ENCODE results near the gene PATJ. TPM values are rescaled to one million over a fixed set of nuclear protein-coding genes. Genes with fewer than 3 reads are reported as not detected.
"Not testable (repeated sequence)": the region's sequence is repeated elsewhere in the genome, so short reads cannot be mapped to it uniquely, and the experiment has no call there.

The PATJ gene
- total and polyA plus RNA-seq, 8 donors = 14.8 to 45.4 (median 27.9) TPM

GRCh38 chr1:61711969-61712368 lies 30.3 kb upstream of the PATJ start:
- Histone ChIP-seq H3K36me3 (no peaks in the 10 kb centered on the region), H3K4me1 (peaks cover 0 to 6% (median 0%) of the 10 kb centered on the region in 3 donors), H3K27me3 (no peaks in the 10 kb centered on the region), H3K9me3 (no peaks in the 10 kb centered on the region), H3K27ac (no peak overlapping the region), H3K4me3 (no peak overlapping the region)
- FAIRE-seq (no peak), DNase-seq (no peak), ATAC-seq (no peak)
- TF ChIP-seq, protein P1, sequence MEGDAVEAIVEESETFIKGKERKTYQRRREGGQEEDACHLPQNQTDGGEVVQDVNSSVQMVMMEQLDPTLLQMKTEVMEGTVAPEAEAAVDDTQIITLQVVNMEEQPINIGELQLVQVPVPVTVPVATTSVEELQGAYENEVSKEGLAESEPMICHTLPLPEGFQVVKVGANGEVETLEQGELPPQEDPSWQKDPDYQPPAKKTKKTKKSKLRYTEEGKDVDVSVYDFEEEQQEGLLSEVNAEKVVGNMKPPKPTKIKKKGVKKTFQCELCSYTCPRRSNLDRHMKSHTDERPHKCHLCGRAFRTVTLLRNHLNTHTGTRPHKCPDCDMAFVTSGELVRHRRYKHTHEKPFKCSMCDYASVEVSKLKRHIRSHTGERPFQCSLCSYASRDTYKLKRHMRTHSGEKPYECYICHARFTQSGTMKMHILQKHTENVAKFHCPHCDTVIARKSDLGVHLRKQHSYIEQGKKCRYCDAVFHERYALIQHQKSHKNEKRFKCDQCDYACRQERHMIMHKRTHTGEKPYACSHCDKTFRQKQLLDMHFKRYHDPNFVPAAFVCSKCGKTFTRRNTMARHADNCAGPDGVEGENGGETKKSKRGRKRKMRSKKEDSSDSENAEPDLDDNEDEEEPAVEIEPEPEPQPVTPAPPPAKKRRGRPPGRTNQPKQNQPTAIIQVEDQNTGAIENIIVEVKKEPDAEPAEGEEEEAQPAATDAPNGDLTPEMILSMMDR (IDR thresholded peaks at IDR 0.05) = no peak
- intact Hi-C loops (cut with DNase I) = no loop called here

- H3K27ac ChIP-seq; H3K9me3 ChIP-seq; ATAC-seq; H3K27me3 ChIP-seq; H3K4me3 ChIP-seq; DNase-seq; FAIRE-seq; intact Hi-C loops (cut with DNase I); H3K36me3 ChIP-seq: not testable (repeated sequence)
- H3K4me1 ChIP-seq = peaks cover 0 to 14% (median 3%) of the 10 kb centered on the region in 3 donors
- WGBS, 2 donors = 94 to 96% methylated on average over 8 of the region's 8 CpGs
These were observed 23.1 kb upstream of the PATJ start for GRCh38 chr1:61718996-61719663.

GRCh38 chr1:61724506-61724812 lies 17.8 kb upstream of the PATJ start:
- peak overlapping the region; percentile 77 to 98 (median 84) for H3K4me3 ChIP-seq
- H3K36me3 ChIP-seq = no peaks in the 10 kb centered on the region
- peaks cover 0 to 19% (median 3%) of the 10 kb centered on the region in 3 donors for H3K4me1 ChIP-seq
- H3K27me3 ChIP-seq = no peaks in the 10 kb centered on the region
- TF ChIP-seq, protein P1 (IDR thresholded peaks at IDR 0.05) = no peak
- DNase-seq = no peak
- H3K9me3 ChIP-seq = no peaks in the 10 kb centered on the region
- no peak for FAIRE-seq
- intact Hi-C loops (cut with DNase I) = no loop called here
- H3K27ac ChIP-seq = peak overlapping the region; percentile 62 to 86 (median 78)
- peak in 1 of 4 donors; percentile 1 for ATAC-seq
- 0% methylated on average over 3 of the region's 3 CpGs for WGBS, 2 donors

- Histone ChIP-seq H3K4me1 (peaks cover 0 to 19% (median 3%) of the 10 kb centered on the region in 3 donors), H3K36me3 (no peaks in the 10 kb centered on the region), H3K4me3 (peak within 1 kb of the TSS; percentile 77 to 98 (median 84)), H3K27ac (peak within 1 kb of the TSS; percentile 62 to 86 (median 78)), H3K27me3 (no peaks in the 10 kb centered on the region), H3K9me3 (no peaks in the 10 kb centered on the region)
- intact Hi-C loops (cut with DNase I) = no loop called here
- TF ChIP-seq, protein P1 (IDR thresholded peaks at IDR 0.05) = no peak
- FAIRE-seq (no peak), DNase-seq (peak; percentile 83 to 94 (median 87)), ATAC-seq (peak; percentile 99 to 100 (median 100))
- WGBS, 2 donors = 0% methylated on average over 45 of the region's 45 CpGs
These were observed 17.2 kb upstream of the PATJ start, which contains the start of gene TM2D1 for GRCh38 chr1:61724813-61725694. TSS of gene TM2D1 (minus strand) at chr1:61725141. CDS start at chr1:61725120, 21 bp downstream.

DNA sequence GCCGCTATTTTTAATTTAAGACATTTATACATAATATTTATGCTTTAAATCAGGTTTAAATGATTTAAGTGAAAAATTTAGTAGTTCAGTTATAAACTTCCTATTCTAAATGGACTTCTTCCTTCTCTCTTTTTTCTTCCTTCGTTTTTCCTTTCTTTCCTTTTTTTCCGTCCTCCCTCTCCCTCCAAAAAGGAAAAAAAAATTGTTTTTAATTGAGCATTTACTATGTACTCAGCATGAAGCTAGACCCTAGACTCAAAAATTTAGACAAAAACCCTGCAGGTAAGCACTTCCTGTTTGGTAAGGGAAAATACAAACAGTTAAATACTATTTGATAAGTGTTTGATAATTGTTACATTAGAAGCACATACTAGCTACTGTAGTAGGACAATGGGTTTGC lies 14.7 kb upstream of the PATJ start:
- H3K27me3 ChIP-seq = no peaks in the 10 kb centered on the region
- FAIRE-seq (no peak), DNase-seq (no peak), ATAC-seq (no peak)
- WGBS, 2 donors = 60 to 79% methylated on average over 3 of the region's 3 CpGs
- H3K9me3 ChIP-seq = no peaks in the 10 kb centered on the region
- H3K4me1 ChIP-seq = peaks cover 0 to 19% (median 3%) of the 10 kb centered on the region in 3 donors
- H3K27ac ChIP-seq = no peak overlapping the region
- TF ChIP-seq, protein P1 (IDR thresholded peaks at IDR 0.05) = no peak
- intact Hi-C loops (cut with DNase I) = no loop called here
- H3K4me3 ChIP-seq = no peak overlapping the region
- no peaks in the 10 kb centered on the region for H3K36me3 ChIP-seq

DNA sequence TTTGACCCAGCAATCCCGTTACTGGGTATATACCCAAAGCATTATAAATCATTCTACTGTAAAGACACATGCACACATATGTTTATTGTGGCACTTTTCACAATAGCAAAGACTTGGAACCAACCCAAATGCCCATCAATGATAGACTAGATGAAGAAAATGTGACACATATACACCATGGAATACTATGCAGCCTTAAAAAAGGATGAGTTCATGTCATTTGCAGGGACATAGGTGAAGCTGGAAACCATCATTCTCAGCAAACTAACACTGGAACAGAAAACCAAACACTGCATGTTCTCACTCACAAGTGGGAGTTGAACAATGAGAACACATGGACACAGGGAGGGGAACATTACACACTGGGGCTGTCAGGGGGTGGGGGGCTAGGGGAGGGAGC lies 11.6 kb upstream of the PATJ start:
- DNase-seq; H3K4me1 ChIP-seq; intact Hi-C loops (cut with DNase I); FAIRE-seq; ATAC-seq; H3K36me3 ChIP-seq; H3K27ac ChIP-seq; H3K4me3 ChIP-seq; H3K27me3 ChIP-seq; H3K9me3 ChIP-seq: not testable (repeated sequence)
- 0 to 53% methylated on average over 1 of the region's 1 CpG for WGBS, 2 donors
